Subcutaneous abdominal adipose tissue (tissue), 5 donors: ENCODE results near the gene GMPS.

Experiments
- H3K27ac ChIP-seq: one replicate; pipeline ENCODE4 v1.7.0; 2013; ENCODE audit warnings: low read depth, mild to moderate bottlenecking, inconsistent platforms, low read length, moderate library complexity
- H3K27me3 ChIP-seq, 5 donors: one replicate each; pipeline ENCODE4 v1.7.0; 2013; ENCODE audit warnings: low read length in 5 of 5, inconsistent platforms in 1 of 5; ENCODE audit not compliant: control insufficient read depth in 5 of 5, insufficient read depth in 4 of 5
- H3K36me3 ChIP-seq, 5 donors: one replicate each; pipeline ENCODE4 v1.7.0; 2013; ENCODE audit warnings: low read length in 5 of 5; ENCODE audit not compliant: control insufficient read depth in 5 of 5, insufficient read depth in 5 of 5
- H3K4me1 ChIP-seq, 5 donors: one replicate each; pipeline ENCODE4 v1.7.0; 2013; ENCODE audit warnings: low read length in 5 of 5, mild to moderate bottlenecking in 3 of 5, moderate library complexity in 1 of 5; ENCODE audit not compliant: control insufficient read depth in 5 of 5, insufficient read depth in 5 of 5
- H3K4me3 ChIP-seq, 5 donors: one replicate each; pipeline ENCODE4 v1.7.0; 2013; ENCODE audit warnings: low read length in 5 of 5, low read depth in 1 of 5
- H3K9ac ChIP-seq, 5 donors: one replicate each; pipeline ENCODE4 v1.7.0; 2013; ENCODE audit warnings: low read length in 5 of 5, mild to moderate bottlenecking in 4 of 5, moderate library complexity in 3 of 5
- H3K9me3 ChIP-seq, 5 donors: one replicate each; pipeline ENCODE4 v1.7.0; 2013; ENCODE audit warnings: low read length in 5 of 5; ENCODE audit not compliant: control insufficient read depth in 5 of 5
- donor health status: healthy.
- donor health status: healthy.
- donor health status: healthy.
- donor health status: healthy.
- donor health status: healthy.

The GMPS gene

GRCh38 chr3:155984791-155985417 lies 114.5 kb downstream of the GMPS start:
- no peak overlapping the region for H3K27ac ChIP-seq
- H3K4me3 ChIP-seq = no peak overlapping the region
- H3K9ac ChIP-seq = no peak overlapping the region
- H3K9me3 ChIP-seq = no peaks in the 10 kb centered on the region
- H3K27me3 ChIP-seq = no peaks in the 10 kb centered on the region
- H3K4me1 ChIP-seq = no peaks in the 10 kb centered on the region
- H3K36me3 ChIP-seq = no peaks in the 10 kb centered on the region

- Histone ChIP-seq H3K27me3 (no peaks in the 10 kb centered on the region), H3K9ac (no peak overlapping the region), H3K4me1 (no peaks in the 10 kb centered on the region), H3K4me3 (no peak overlapping the region), H3K27ac (no peak overlapping the region), H3K9me3 (no peaks in the 10 kb centered on the region), H3K36me3 (no peaks in the 10 kb centered on the region)
These were observed 119.1 kb downstream of the GMPS start for GRCh38 chr3:155989536-155989935.

GRCh38 chr3:155991212-155991611 lies 120.8 kb downstream of the GMPS start:
- Histone ChIP-seq H3K27ac (no peak overlapping the region), H3K4me3 (no peak overlapping the region), H3K9me3 (no peaks in the 10 kb centered on the region), H3K9ac (no peak overlapping the region), H3K4me1 (no peaks in the 10 kb centered on the region), H3K36me3 (no peaks in the 10 kb centered on the region), H3K27me3 (no peaks in the 10 kb centered on the region)

GRCh38 chr3:155991847-155992246 lies 121.4 kb downstream of the GMPS start:
- H3K27ac ChIP-seq = no peak overlapping the region
- no peak overlapping the region for H3K9ac ChIP-seq
- no peaks in the 10 kb centered on the region for H3K27me3 ChIP-seq

More at GRCh38 chr3:155991847-155992246, 121.4 kb downstream of the GMPS start:
- no peak overlapping the region for H3K4me3 ChIP-seq
- no peaks in the 10 kb centered on the region for H3K36me3 ChIP-seq
- no peaks in the 10 kb centered on the region for H3K9me3 ChIP-seq
- no peaks in the 10 kb centered on the region for H3K4me1 ChIP-seq
